ENCODE measurements around the gene RHEB.

GRCh38 chr7:151431768-151432311 is 87.9 kb downstream of the RHEB start:
- TF ChIP-seq EZH2 (IDR thresholded peaks at IDR 0.05) (no peak), CTCF (IDR thresholded peaks at IDR 0.05) (no peak)
